OCI-LY7 (cell line): ENCODE results near the gene GOLGA5.

ENCODE experiments used
- EZH2phosphoT487 ChIP-seq: fragments of 200-600 bp; sonication (generic); IDR thresholded peaks from 2 replicates; pipeline ENCODE4 v1.6.1; 2018; ENCODE audit warnings: low read depth, borderline replicate concordance, mild to moderate bottlenecking, mixed run types, antibody characterized with exemption, low read length, moderate library complexity, mixed read lengths
- TF ChIP-seq, protein P1 (sequence below): fragments of 200-600 bp; sonication (generic); conservative IDR thresholded peaks from 2 replicates; pipeline ENCODE4 v1.5.1; 2014; ENCODE audit warnings: mild to moderate bottlenecking, antibody characterized with exemption, low read length, moderate library complexity, mixed read lengths

GRCh38 chr14:92781350-92781749, 12.8 kb upstream of the GOLGA5 start:
- TF ChIP-seq, protein P1, sequence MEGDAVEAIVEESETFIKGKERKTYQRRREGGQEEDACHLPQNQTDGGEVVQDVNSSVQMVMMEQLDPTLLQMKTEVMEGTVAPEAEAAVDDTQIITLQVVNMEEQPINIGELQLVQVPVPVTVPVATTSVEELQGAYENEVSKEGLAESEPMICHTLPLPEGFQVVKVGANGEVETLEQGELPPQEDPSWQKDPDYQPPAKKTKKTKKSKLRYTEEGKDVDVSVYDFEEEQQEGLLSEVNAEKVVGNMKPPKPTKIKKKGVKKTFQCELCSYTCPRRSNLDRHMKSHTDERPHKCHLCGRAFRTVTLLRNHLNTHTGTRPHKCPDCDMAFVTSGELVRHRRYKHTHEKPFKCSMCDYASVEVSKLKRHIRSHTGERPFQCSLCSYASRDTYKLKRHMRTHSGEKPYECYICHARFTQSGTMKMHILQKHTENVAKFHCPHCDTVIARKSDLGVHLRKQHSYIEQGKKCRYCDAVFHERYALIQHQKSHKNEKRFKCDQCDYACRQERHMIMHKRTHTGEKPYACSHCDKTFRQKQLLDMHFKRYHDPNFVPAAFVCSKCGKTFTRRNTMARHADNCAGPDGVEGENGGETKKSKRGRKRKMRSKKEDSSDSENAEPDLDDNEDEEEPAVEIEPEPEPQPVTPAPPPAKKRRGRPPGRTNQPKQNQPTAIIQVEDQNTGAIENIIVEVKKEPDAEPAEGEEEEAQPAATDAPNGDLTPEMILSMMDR: no peak
- no peak for TF ChIP-seq EZH2phosphoT487
